HCT116 (cell line): ENCODE measurements around the gene CEND1. TPM values are rescaled to one million over a fixed set of nuclear protein-coding genes. Genes with fewer than 3 reads are reported as not detected.

Experiments used
- ATAC-seq: fragments of 200-7000 bp; cut with Tn5 transposase; 2 replicates; pipeline ENCODE4 v1.9.1; 2020; ENCODE audit warnings: mild to moderate bottlenecking, moderate library complexity
- BruUV-seq: library from RNA; stranded (reverse); fragments of 400-500 nt; replicated peaks from 2 replicates; lab custom pipeline; 2021; lab: Mats Ljungman, UMichigan
- CTCF ChIA-PET: fragments of 300-600 bp; sonication (Branson Sonifier 250); formaldehyde crosslinking; loops from one replicate; lab custom pipeline; 2021; ENCODE audit warnings: antibody characterized with exemption; lab: Charles Lee
- POLR2A ChIA-PET: fragments of 300-600, 350-600 bp; sonication (Branson Sonifier 250); formaldehyde crosslinking; loops from one replicate; lab custom pipeline; 2021; ENCODE audit warnings: antibody characterized with exemption; lab: Charles Lee
- RAD21 ChIA-PET, 2 experiments: fragments of 300-600 bp; sonication (Branson Sonifier 250); formaldehyde crosslinking; loops; one replicate each; lab custom pipeline; 2023; ENCODE audit warnings: low total read pairs in 2 of 2; ENCODE audit not compliant: uncharacterized antibody in 2 of 2, unreplicated experiment in 2 of 2, low non-redundant PET in 1 of 2; lab: Charles Lee
- DNase-seq: peaks from one replicate; pipeline ENCODE4 v3.0.0-alpha.2; 2010; ENCODE audit warnings: low read depth, low spot score
- H2AFZ ChIP-seq: fragments of 200-600 bp; shearing (Covaris generic), sonication (generic); 2 replicates; pipeline ENCODE4 v1.6.1; 2017; ENCODE audit warnings: low read depth, mixed run types, mixed read lengths, antibody characterized with exemption, low read length; ENCODE audit not compliant: poor library complexity, severe bottlenecking
- H3K27ac ChIP-seq: 2 replicates; pipeline ENCODE4 v1.5.1; 2012; ENCODE audit warnings: low read depth, low read length
- H3K27me3 ChIP-seq: fragments of 200-600 bp; sonication (generic); 2 replicates; pipeline ENCODE4 v1.6.1; 2016; ENCODE audit warnings: mixed run types, low read length, mixed read lengths; ENCODE audit not compliant: insufficient read depth
- H3K36me3 ChIP-seq, 2 experiments: fragments of 200-500 bp in 1 of 2; fragments of 200-600 bp in 1 of 2; sonication (Bioruptor generic) in 1 of 2; sonication (generic) in 1 of 2; 2 replicates each; pipeline versions ENCODE4 v1.5.1 to v1.6.1; 2014 to 2016; ENCODE audit warnings: low read length in 2 of 2, inconsistent platforms in 1 of 2, mixed read lengths in 1 of 2, mixed run types in 1 of 2; ENCODE audit not compliant: insufficient read depth in 2 of 2, control insufficient read depth in 1 of 2
- H3K4me1 ChIP-seq, 2 experiments: fragments of 200-600 bp in 1 of 2; sonication (generic) in 1 of 2; 2 replicates each; pipeline versions ENCODE4 v1.5.1 to v1.6.1; 2012 to 2017; ENCODE audit warnings: low read length in 2 of 2, inconsistent platforms in 1 of 2, mild to moderate bottlenecking in 1 of 2, mixed read lengths in 1 of 2, mixed run types in 1 of 2, moderate library complexity in 1 of 2; ENCODE audit not compliant: insufficient read depth in 2 of 2, control insufficient read depth in 1 of 2
- H3K4me2 ChIP-seq: fragments of 200-600 bp; sonication (generic); 2 replicates; pipeline ENCODE4 v1.6.1; 2017; ENCODE audit warnings: mixed run types, low read length, mixed read lengths
- H3K4me3 ChIP-seq, 2 experiments: fragments of 200-600 bp in 1 of 2; sonication (generic) in 1 of 2; replicated peaks in 1 of 2; 2 replicates each; pipeline ENCODE4 v1.5.1; 2011 to 2016; ENCODE audit warnings: low read length in 2 of 2, control low read depth in 1 of 2, low read depth in 1 of 2, mild to moderate bottlenecking in 1 of 2, mixed read lengths in 1 of 2, mixed run types in 1 of 2
- H3K79me2 ChIP-seq: fragments of 200-600 bp; sonication (generic); 2 replicates; pipeline ENCODE4 v1.6.1; 2017; ENCODE audit warnings: mild to moderate bottlenecking, mixed run types, low read length, moderate library complexity, mixed read lengths; ENCODE audit not compliant: insufficient read depth
- H3K9ac ChIP-seq: fragments of 200-600 bp; sonication (generic); 2 replicates; pipeline ENCODE4 v1.6.1; 2016; ENCODE audit warnings: low read length, mixed read lengths
- H3K9me2 ChIP-seq: fragments of 200-600 bp; sonication (generic), shearing (Covaris generic); 2 replicates; pipeline ENCODE4 v1.6.1; 2017; ENCODE audit warnings: mixed run types, mild to moderate bottlenecking, moderate library complexity; ENCODE audit not compliant: insufficient read depth
- H3K9me3 ChIP-seq, 2 experiments: fragments of 200-500 bp in 1 of 2; fragments of 200-600 bp in 1 of 2; sonication (Bioruptor generic) in 1 of 2; sonication (generic) in 1 of 2; 2 replicates each; pipeline ENCODE4 v1.6.1; 2014 to 2017; ENCODE audit warnings: low read length in 2 of 2, mixed read lengths in 2 of 2, inconsistent platforms in 1 of 2, low read depth in 1 of 2, mild to moderate bottlenecking in 1 of 2, mixed run types in 1 of 2, moderate library complexity in 1 of 2; ENCODE audit not compliant: control insufficient read depth in 1 of 2, insufficient read depth in 1 of 2
- H4K20me1 ChIP-seq: fragments of 200-600 bp; sonication (generic), shearing (Covaris generic); 2 replicates; pipeline ENCODE4 v1.6.1; 2017; ENCODE audit warnings: mixed run types, mild to moderate bottlenecking, moderate library complexity; ENCODE audit not compliant: insufficient read depth
- CEBPB ChIP-seq: IDR thresholded peaks from 2 replicates; pipeline ENCODE4 v1.6.1; 2012; ENCODE audit warnings: low read depth
- EZH2phosphoT487 ChIP-seq: fragments of 200-600 bp; IDR thresholded peaks from 2 replicates; pipeline ENCODE4 v1.6.1; 2018; ENCODE audit warnings: antibody characterized with exemption, borderline replicate concordance
- JUND ChIP-seq: IDR thresholded peaks from 2 replicates; pipeline ENCODE4 v1.6.1; 2012
- MAX ChIP-seq: IDR thresholded peaks from 2 replicates; pipeline ENCODE4 v1.6.1; 2012
- POLR2A ChIP-seq: IDR thresholded peaks from 2 replicates; pipeline ENCODE4 v1.7.0; 2011; ENCODE audit warnings: borderline replicate concordance; ENCODE audit not compliant: insufficient read depth, insufficient read length; ENCODE audit errors: extremely low read depth
- POLR2AphosphoS5 ChIP-seq: IDR thresholded peaks from 2 replicates; pipeline ENCODE4 v1.6.1; 2011; ENCODE audit warnings: mild to moderate bottlenecking, low read depth, low read length, moderate library complexity
- RAD21 ChIP-seq: IDR thresholded peaks from 2 replicates; pipeline ENCODE4 v1.6.1; 2012; ENCODE audit warnings: low read depth, mild to moderate bottlenecking
- SIN3A ChIP-seq: IDR thresholded peaks from 2 replicates; pipeline ENCODE4 v1.6.1; 2012; ENCODE audit warnings: low read depth
- SP1 ChIP-seq: IDR thresholded peaks from 2 replicates; pipeline ENCODE4 v1.6.1; 2012; ENCODE audit warnings: low read depth
- SRF ChIP-seq: IDR thresholded peaks from 2 replicates; pipeline ENCODE4 v1.6.1; 2012; ENCODE audit warnings: low read depth
- ZBTB33 ChIP-seq: IDR thresholded peaks from 2 replicates; pipeline ENCODE4 v1.6.1; 2011; ENCODE audit warnings: mild to moderate bottlenecking, low read length, moderate library complexity; ENCODE audit not compliant: insufficient replicate concordance; ENCODE audit errors: extremely low read depth
- ZNF274 ChIP-seq: fragments of 200-500 bp; sonication (Bioruptor generic); IDR thresholded peaks from 2 replicates; pipeline ENCODE4 v1.6.1; 2014; ENCODE audit warnings: mild to moderate bottlenecking, low read depth, low read length, inconsistent platforms
- intact Hi-C: fragments of 100-400 bp; cut with micrococcal nuclease; formaldehyde crosslinking; loops from 2 replicates; pipeline ENCODE4 v1.10.0; 2022
- total RNA-seq: library from RNA; stranded (reverse); gene quantifications from one replicate; pipeline ENCODE4 v1.2.1, GENCODE V29; 2021; ENCODE audit not compliant: unreplicated experiment

Gene CEND1
- total RNA-seq, 1 experiment from 2014 or later: 0.27 TPM

GRCh38 chr11:783581-784015 lies 6.3 kb downstream of the CEND1 start (continued):
- TF ChIP-seq ZBTB33 (no peak), CEBPB (no peak)

DNA sequence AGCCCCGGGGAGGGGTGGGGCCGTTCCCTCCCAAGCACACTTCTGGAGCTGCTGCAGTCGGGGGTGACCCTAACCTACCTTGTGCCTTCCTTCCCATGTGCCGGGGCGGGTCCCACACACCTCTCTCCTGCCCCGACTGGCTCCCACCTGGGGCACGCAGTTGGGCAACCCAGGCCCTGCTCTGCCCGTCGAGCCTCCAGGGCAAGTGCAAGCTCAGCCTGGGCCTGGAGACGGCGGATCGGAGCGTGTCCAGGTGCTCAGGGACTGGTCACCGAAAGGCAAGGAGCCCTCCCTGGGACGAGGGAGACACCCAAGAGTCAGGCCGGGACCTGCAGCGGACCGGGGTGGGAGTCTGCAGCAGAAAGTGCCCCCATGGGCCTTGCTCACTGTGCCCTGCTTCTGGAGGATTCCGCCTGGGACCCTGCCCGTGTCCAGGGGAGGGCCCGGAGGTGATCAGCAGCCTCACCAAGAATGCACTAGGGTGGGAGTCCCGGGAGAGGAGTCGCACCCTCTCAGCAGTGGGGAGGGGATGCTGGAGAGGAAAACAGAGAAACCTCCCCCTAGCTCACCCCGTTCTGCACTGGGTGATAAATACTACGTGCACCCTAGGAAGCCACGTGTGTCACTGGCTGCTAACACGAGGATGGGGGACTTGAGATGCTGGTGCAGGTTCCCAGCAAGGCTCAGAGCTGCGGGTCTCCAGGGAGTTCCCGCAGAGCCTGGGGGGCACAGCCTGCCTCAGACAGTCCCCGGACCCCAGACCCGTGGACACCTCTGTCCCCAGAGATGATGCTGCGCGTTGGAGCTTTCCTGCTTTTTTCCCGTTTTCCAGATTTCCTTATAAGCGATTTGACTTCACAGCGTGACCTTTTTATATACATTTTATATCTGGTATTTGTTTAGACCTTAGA lies 7.4 kb downstream of the CEND1 start:
- RAD21 ChIA-PET: no interaction called here
- ATAC-seq (no peak), DNase-seq (no peak)
- POLR2A ChIA-PET: interaction anchor here (1.1 kb wide), 1 partner anchor 19 kb away, joined by 5 read pairs; no protein-coding TSS in a partner anchor
- Histone ChIP-seq H3K27me3 (no peaks in the 10 kb centered on the region), H4K20me1 (no peaks in the 10 kb centered on the region), H2AFZ (no peak overlapping the region), H3K36me3 (no peaks in the 10 kb centered on the region), H3K4me2 (peak overlapping the region; percentile 57), H3K9ac (peak overlapping the region; percentile 25; the same call in 1 of the 2 replicates), H3K79me2 (peaks cover 31% of the 10 kb centered on the region; the same call in 1 of the 2 replicates), H3K9me2 (no peaks in the 10 kb centered on the region), H3K27ac (peak overlapping the region; percentile 45), H3K4me3 (no peak overlapping the region), H3K9me3 (no peaks in the 10 kb centered on the region), H3K4me1 (peaks cover 21 to 35% of the 10 kb centered on the region in 2 experiments)
- no peak for TF ChIP-seq JUND
- no peak for TF ChIP-seq RAD21
- TF ChIP-seq SRF: no peak
- TF ChIP-seq EZH2phosphoT487: no peak
- TF ChIP-seq SP1: no peak
- no peak for TF ChIP-seq ZNF274
- no peak for TF ChIP-seq SIN3A
- TF ChIP-seq POLR2A: peak; percentile 17
- no peak for TF ChIP-seq ZBTB33
- no peak for TF ChIP-seq MAX
- peak; percentile 17; the same call in 1 of the 2 replicates for TF ChIP-seq POLR2AphosphoS5
- CTCF ChIA-PET: interaction anchor here (1.1 to 1.9 kb wide), 4 partner anchors 13 to 87 kb away, joined by 3 to 6 read pairs (median 5); partner anchors contain the start of gene TMEM80
- intact Hi-C loops: no loop called here
- no TSS peak for BruUV-seq
